HG03457 (cell line): Measurements from ENCODE around the gene GMNC.

Experiments used
- ATAC-seq: cut with Tn5 transposase; IDR thresholded peaks from one replicate; pipeline ENCODE4 v1.9.1; 2021; ENCODE audit warnings: moderate number of reproducible peaks; ENCODE audit not compliant: unreplicated experiment

Gene GMNC

GRCh38 chr3:190853464-190853863 lies 9.0 kb downstream of the GMNC start:
- no peak for ATAC-seq

GRCh38 chr3:190849607-190850006 lies 12.9 kb downstream of the GMNC start:
- ATAC-seq = no peak

- ATAC-seq = no peak
Observed at GRCh38 chr3:190848870-190849269, 13.6 kb downstream of the GMNC start.

- no peak for ATAC-seq
Observed at GRCh38 chr3:190847436-190847835, 15.1 kb downstream of the GMNC start.

- ATAC-seq = no peak
Observed at GRCh38 chr3:190840146-190840545, 22.3 kb downstream of the GMNC start.

GRCh38 chr3:190831225-190831624 lies 31.3 kb downstream of the GMNC start:
- no peak for ATAC-seq

GRCh38 chr3:190830031-190830430 lies 32.5 kb downstream of the GMNC start:
- no peak for ATAC-seq

- ATAC-seq = no peak
Observed at GRCh38 chr3:190826018-190826417, 36.5 kb downstream of the GMNC start.

- ATAC-seq = no peak
Observed at GRCh38 chr3:190825386-190826016, 37.0 kb downstream of the GMNC start.

GRCh38 chr3:190811775-190812480 lies 50.6 kb downstream of the GMNC start:
- no peak for ATAC-seq

GRCh38 chr3:190810957-190811356 lies 51.5 kb downstream of the GMNC start:
- no peak for ATAC-seq

- no peak for ATAC-seq
Observed at GRCh38 chr3:190809351-190809750, 53.1 kb downstream of the GMNC start.

- no peak for ATAC-seq
Observed at GRCh38 chr3:190807719-190808375, 54.6 kb downstream of the GMNC start.
